CD4-positive, alpha-beta T cell treated with Interleukin-17A for 4 hours (primary cell): ENCODE data around the gene IRS2.

ENCODE experiments used
- DNase-seq: peaks from one replicate; pipeline ENCODE4 v3.0.0-alpha.2; 2020; ENCODE audit warnings: mixed read lengths

IRS2 gene

DNA sequence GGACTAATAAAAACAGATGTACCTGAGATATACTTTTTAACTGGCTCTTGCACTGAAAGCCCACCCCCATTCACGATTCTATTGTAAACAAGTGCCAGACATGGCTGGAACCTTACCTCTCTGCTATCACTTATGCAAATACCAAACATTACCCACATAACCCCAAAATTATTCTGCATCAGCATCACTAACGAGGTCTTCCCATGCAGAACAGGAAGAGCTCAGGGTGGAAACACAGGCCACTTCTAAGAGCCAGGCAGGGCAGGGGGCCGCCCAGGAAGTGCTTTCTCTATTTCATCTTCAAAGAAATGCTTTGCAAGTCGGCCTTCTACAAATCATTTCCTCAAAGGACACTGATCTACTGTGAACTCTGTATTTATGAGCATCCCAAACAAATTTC, 7.3 kb downstream of the IRS2 start:
- DNase-seq = peak; percentile 65

DNA sequence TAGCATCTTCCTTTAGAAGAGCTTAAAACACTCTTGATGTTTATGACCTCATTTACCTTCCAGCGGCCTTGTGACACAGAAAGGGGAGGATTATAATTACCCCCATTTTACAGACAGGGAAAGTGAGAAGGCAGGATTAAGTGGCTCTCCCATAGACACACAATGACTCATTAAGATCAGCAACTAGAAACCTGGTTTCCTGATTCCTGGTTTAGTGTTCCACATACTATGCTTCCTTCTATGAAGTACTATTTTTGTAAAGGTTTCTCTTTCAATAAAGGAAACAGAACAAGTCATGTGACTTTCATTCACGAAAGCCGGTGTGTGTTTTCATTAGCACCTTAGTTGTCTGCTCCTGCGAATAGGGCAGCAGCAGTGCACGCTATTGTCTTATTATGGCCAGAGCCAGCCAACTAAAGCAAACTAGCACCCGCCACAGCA, 8.3 kb downstream of the IRS2 start:
- DNase-seq = peak; percentile 14

DNA sequence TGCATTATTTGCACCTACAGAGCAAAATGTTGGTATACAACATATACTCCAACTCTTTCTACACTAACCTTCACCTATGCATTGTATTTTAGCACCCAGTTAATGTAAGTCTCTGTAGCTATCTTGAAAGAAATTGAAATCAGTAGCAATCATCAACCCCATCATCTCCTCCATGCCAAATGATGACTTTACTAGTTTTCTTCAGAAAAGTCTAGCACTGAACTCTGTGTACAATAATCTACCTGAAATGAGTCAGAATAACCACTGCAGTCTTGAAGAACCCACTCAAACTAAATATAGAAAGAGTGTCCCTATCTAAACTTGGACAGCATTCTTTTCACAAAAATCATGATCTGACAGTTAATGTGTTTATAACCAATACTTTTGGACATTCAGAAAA, 9.8 kb downstream of the IRS2 start:
- no peak for DNase-seq

DNA sequence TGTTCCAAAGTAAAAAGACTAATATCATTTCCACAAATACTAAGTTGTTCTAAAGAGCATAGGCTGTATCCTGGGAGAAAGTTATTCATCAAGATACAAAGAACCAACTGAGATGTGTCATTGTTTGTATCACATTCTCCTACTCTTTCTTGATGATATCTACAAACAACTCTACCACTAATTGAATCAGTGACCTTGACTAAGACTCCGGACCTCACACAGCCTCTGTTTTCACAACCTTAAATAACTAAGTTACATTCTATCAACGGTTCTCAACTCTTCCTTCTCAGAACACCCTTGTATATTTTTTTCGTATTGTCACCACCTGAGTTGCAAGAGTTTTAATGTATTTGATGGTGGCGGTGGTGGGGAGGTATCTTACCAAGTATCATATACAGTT, 12.6 kb downstream of the IRS2 start:
- no peak for DNase-seq

DNA sequence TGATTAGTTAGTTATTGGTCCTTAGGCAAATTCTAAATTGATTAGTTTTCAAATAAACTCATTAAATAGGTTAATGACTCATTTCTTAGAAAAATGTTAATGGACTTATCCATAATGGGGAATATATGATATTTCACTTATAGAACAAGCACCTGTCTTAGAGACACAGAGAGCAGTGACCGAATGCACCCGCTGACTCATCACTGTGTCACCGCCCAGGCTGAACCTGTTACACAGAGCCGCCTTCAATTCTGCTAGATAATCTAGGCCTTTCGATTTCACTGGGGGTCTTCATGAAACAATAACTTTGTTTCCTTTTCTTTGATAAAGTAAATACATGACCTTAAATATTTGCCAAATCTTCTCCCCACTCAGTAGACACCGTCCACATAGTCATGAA, 13.1 kb downstream of the IRS2 start:
- DNase-seq = no peak

DNA sequence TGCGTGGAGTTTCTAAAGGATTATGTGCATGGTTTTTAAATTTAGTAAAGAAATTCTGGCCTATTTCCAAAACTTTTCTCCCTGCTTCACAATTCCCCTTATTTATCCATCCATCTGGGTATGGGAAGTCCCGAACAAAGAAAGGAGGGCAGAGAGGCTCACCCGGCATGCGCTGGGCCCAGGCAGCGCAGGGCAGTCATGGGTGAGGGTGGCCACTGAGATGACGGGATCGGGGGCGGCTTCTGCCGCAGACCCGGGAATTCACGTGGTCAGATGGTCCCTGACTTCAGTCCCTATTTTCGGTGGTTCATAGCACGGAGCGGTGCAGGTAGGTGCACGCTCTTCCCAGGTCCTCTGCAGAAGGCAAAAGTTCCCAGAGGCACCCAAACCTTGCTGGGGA, 14.5 kb downstream of the IRS2 start:
- DNase-seq = no peak

DNA sequence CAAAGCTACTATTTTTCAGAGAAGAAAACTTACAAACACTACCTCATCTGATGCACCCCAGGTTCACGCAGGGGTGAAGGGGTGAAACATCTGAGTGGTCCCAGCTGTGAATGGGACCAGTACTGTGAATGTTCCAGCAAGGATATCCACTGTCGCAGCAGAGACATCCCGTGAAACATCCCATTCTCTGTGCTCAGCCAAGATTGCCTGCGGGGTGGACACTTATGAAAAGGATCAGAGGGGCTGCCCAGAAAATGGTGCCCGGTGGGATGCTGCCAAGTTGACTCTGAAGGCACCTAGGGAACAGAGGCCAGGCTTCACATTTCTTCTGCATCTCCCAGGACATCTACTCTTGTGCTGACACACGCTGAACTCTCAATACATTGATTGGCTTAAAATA, 15.9 kb downstream of the IRS2 start:
- no peak for DNase-seq

DNA sequence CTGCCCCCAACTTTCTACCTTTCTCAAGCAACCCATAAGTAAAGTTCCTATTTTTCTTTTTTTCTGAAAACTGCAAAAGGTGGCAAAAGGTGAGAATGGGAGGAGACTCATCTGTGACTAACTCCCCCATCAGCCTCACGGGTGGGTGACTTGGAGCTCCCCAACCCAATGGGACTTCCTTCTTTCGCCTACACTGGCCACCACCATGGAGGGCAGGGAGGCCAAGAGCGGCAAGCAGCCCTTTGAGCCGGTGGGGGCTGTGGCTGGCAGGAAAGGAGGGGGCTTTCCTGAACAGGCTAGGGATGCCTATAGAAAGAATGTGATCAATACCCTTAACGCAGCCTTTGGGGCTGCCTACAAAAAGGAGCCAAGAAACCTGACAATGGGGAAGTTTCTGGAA, 16.5 kb downstream of the IRS2 start:
- DNase-seq = no peak

DNA sequence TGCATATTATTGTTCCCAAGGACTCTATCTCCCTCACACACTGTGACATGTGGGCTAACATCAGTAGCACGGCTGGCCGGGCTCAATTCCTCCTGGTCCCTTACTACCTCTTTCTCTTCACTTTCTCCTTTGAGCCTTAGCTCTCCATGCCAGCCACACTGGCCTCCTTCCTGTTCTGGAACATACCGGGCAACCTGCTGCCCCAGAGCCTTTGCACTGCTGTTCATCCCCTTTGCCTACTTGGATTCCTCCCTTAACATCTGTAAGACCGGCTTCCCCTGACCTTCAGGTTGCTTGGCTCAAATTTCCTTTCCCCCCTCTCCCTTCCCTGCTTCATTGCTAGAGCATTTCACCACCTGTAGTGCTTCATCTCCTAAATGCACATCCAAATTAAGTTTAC, 17.1 kb downstream of the IRS2 start:
- DNase-seq = no peak

DNA sequence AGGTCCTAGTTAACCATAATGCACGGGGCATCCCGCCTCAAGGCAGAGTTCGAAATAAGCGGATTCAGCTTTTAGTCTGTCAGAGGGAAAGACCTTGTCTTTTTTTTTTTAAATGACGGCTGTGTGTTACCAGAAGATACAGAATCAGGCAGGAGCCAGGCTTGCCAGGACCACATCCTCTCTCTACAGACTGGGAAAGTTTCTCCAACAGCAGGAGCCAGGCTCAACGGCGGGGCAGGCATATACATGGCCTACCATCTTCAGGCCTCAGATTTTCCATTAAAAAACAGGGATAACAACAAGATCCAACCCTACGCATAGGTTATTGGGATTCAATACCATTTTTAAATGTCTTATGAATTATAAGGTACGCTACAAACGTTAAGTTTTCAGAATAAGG, 17.8 kb downstream of the IRS2 start:
- no peak for DNase-seq

DNA sequence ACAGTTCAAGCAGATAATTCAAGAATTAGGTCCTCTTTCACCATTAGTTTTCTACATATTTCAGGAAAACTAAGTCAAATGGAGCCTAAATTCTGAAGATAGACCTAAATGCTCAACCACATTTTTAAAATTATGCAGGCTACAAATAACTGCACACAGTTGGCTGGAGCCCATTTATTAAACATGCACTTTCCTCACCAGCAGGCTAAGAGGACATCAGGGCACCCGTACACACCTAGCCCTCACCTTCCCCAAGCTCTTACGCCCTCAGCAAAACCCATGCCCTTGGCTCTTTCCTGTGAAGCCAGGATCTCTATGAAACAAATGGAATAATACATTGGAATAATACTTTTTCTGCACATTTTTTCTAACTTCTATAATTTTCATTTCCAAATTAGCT, 18.2 kb downstream of the IRS2 start:
- DNase-seq = no peak

DNA sequence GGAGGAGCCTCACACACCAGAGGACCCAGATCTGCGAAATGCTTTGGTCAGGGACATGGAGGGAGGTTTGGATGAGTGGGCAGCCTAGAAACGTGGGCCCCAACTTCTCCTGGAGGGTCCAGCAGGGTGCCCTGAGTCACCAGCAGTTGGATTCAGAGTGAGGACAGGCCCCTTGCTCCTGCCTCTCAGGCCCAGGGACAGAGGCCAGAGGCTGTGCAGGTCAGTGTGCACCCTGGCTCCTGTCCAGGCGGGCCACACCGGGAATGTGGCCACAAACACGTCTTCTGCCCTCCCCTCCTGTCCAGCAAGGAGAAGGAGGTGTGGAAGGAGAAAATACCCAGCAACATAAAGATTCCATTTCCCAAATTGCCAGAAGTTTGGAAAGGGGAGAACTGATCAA, 19.4 kb downstream of the IRS2 start:
- DNase-seq = no peak

DNA sequence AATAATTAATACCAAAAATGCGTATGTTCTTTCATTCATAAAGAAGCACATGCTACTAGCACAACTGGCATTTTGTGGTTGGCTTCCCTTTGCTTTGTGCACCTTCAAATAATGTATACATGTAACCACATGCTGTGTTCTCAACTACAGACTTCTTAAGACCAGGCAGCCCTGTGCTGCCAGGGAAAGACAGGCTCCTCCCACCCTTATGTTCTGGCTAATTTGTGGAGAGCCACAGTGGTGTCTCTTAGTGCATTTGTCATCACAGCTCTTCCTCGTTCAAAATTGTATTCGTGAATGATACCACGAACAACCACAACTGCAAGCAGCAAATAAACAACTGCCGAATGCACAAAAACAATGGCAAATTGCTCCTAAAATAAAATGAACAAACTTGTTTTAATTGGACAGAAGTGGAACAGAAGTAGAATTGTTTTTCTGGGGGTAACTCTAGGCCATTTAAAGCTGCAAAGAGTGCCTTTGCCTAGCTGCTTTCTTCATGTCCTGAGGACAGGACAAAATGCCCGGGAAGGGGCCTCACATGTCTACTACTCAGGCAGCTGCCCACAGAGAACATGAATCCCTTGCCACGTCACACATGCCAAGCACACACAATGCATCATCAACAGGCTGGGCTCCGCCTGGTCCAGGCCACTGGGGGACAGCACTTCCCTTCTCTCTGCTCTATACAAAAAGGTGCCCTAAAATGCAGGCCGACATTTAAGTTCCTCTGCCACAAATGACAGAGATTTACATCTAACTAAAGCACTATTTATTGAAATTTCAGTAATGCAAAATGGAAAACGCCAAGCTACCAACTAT, 21.7 kb downstream of the IRS2 start:
- peak; percentile 53 for DNase-seq

DNA sequence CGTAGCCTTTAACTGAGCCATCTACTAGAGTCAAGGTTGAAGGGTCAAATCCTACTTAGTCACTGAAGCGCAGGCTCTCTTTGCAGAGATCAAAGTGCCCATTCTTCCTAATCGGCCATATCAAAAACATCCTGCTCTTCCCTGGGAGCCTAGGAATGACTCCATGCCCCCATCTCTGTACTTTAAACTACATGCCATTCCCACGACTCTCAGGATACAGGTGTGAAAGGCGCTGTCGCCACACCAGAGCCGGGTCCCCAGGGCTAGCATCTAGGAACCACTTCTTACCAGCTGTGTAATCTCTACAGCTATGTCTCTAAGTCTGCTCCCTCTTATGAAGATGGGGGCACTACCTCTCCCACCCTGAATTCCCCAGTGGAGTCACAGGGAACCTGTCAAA, 22.3 kb downstream of the IRS2 start:
- DNase-seq = no peak

DNA sequence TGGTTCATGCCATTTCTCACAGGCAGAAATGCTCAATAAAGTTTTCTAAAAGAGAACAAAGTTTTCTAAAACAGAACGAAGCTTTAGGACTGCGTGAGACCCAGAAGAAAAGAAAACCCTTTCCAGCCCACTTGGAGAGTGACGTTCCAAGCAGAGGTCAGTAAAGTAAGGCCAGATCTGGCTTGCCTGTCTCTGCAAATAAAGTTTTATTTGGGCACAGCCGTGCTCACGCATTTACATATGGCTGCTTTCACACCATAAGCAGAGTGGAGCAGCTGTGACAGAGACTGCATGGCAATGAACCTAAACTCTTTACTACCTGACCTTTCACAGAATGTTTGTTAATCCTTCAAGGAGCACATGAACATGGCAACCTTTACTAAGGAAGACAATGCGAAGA, 23.6 kb downstream of the IRS2 start:
- no peak for DNase-seq

DNA sequence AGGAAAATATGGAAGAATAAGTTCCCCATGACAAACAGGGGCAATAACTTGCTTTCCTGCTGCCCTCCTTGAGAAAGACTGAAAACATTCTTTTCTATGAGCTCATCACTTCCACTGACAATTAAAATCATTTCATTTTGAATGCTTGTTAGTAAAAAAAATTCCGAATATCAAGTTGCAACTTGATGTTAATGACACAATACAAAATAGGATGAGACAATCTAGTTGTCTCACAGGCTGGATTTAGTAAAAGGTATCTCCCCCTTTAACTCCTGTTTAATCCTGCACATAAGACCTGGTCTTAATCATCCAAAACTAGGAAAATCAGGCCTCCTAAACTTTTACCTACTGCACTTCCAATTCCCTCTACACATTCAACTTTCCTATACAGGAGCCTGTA, 24.7 kb downstream of the IRS2 start:
- no peak for DNase-seq

DNA sequence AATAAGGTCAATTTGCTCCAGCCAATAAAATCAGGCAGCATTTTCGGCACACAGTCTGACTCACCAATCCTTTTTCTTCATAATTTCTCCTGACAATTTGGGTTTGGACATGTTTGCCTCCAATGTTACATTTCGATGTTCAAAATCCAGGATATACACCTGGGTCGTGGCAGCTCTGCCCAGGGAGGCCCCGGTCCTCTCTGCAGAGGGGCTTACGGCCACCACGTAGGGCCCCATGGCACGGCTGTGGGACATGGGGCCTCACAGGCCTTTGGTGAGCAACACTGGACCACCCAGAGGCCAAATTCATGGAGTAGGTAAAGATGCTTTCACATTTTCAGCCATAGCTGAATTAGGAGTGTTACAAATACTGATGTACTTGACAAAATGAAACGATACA, 25.4 kb downstream of the IRS2 start:
- no peak for DNase-seq

DNA sequence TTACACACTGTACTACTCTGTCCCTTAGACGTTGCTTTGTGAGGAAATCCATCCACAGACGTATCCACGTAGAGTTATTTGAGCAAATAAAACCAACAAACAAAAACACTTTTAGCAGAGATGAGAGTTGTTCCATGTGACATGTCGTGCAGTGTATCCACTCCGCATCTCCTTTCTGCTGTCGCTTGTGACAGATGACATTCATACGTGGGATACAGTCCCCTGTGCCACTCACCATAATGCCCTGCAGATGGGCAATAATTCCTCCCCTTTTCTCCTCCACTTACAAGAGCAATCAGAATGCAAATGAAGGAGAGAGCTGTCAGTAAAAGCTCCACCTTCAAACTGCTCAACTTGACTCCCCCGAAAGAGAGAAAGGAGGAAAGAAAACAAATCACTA, 26.0 kb downstream of the IRS2 start:
- DNase-seq = no peak

DNA sequence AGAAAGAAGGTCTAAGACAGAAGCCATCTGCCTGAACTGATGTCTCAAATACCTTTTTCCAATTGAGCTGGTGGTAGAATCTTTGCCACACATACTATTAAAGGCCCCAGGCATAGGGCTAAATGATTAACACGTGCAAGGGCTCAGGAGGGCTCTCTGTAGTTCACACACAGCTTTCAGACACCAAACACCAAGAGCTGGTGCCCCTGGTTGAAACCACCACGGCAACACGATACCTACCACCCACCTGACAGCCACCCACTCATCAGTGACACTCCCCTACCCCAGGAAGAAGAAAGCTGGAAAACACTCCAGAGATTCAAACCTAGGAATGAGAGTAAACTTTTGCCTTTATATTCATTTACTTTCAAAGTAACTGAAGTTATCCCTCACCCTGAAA, 26.8 kb downstream of the IRS2 start:
- no peak for DNase-seq

DNA sequence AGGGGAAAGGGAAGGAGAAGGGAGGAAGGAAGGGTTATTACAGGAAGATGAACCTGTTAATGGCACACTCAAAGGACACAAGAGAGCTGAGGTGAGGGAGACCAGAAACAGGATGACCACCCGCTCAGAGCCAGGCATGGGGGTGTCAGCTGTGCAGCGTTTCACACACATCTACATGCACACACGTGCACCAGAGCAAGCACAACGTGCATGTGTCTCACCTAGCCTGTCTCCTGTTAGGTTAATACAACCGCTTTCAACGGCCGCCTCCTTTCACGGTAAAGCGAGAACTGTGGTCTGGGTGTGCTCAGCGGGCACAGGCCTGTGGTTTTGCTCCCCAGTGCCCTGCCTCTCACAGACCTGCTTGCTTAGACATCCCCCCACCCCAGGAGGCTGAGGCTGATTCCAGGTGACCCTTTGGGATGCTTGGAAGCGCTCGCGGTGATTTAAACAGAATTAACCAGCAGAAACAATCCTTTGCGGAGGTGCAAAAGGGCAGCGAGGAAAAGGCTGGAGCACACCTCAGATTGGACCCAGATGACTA, 27.4 kb downstream of the IRS2 start:
- no peak for DNase-seq

DNA sequence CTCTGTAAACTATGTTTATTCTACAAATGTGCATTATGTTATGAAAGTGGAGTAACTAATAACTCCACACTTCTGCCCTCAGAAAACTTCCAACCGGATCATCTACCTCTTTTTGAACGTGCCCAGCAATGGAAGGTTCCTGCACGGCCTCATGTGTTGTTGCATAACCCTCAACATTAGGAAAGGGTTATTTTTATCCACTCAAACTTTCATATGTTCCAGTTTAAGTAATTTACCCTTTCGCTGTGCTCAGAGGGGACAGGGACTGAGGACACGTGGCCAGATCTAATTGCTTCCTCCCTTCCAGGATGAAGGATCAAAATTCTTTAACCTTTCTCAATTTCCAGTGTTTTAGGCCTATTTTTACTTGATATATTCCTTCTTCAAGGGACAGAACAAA, 29.6 kb downstream of the IRS2 start:
- no peak for DNase-seq

DNA sequence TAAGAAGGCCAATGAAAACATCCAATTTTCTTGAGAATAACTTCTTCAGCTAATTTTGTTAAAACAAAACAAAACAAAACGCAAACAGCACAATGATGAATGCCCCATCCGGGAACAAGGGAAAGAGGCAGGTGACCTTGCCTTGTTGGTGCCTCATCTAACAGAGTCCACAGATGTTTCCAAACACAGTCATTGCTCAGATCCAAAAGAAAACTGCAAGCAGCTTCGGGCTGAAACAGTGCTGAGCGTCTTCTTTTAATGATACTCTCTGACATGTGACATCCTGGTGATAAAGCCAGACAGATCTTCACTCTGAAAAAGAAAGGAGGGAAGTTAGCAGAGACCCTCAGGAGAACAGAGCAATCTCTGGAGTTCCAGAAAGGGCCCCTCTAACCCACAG, 30.4 kb downstream of the IRS2 start:
- DNase-seq = no peak

DNA sequence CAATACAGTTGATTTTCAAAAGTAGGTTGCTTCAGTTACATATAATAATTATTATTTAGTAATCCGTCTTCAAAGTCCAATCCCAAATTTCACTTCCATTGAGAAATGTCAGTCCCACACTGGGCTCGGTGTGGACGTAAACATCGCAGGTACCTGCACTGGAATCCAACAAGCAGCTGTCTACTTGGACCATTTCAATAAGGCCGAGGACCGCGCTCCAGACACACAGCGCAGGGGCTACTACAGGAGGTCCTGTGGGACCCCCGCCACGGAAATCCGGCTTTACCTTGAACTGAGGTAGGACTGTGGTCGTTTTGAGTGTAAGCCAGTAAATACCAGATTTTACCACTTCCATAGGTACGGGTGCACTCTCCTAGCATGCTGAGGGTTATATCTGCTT, 30.8 kb downstream of the IRS2 start:
- no peak for DNase-seq

DNA sequence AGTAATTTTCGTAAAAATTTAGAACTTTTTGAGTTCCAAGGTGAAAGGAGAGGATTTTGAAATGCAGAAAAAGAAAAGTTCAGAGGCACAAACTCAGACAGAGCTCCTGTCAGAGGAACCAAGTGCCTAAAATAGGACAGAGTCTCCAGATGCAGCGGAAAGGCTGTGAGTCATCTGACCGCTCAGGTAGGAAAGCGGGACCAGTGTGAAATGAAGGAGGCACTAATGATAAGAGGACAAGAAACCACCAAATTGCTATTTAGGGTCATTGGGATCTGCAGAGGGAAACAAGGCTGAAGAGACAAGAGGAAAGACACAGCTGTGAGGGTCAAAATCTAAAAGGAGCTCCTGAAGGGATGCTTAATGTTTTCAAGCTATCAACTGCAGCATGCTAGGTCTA, 34.9 kb downstream of the IRS2 start:
- no peak for DNase-seq

DNA sequence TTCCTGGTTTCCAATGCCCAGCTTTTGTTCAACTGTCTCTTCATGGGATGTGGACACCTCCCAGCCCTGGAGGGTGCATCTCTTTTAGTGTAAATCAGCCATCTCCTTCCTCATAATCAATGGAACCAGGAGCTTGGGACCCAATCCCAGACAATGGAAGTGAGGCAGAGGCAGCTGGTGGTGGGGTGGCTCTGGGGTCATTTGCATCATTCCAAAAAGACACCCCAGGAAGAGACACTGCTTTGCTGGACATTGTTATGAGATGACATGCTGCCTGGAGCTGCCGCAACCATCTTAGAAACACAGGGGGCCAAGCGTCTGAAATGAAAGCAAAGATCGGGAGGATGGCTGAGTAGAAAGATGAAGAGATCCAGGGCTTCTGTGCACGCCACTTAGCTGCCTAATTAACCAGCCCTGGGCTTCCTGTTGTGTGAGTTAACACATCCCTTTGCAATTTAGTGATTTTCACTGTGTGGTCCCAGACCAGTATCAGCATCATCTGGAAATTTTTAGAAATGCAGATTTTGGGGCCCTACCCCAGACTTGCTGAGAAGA, 36.1 kb downstream of the IRS2 start:
- DNase-seq = no peak
